NCI-H748 treated with DMSO at 0.1 percent for 48 hours (cell line): ENCODE results near the gene KLHL9.

Experiments
- DNase-seq: peaks from one replicate; lab custom pipeline; 2025; lab: John Stamatoyannopoulos, UW

Gene KLHL9

DNA sequence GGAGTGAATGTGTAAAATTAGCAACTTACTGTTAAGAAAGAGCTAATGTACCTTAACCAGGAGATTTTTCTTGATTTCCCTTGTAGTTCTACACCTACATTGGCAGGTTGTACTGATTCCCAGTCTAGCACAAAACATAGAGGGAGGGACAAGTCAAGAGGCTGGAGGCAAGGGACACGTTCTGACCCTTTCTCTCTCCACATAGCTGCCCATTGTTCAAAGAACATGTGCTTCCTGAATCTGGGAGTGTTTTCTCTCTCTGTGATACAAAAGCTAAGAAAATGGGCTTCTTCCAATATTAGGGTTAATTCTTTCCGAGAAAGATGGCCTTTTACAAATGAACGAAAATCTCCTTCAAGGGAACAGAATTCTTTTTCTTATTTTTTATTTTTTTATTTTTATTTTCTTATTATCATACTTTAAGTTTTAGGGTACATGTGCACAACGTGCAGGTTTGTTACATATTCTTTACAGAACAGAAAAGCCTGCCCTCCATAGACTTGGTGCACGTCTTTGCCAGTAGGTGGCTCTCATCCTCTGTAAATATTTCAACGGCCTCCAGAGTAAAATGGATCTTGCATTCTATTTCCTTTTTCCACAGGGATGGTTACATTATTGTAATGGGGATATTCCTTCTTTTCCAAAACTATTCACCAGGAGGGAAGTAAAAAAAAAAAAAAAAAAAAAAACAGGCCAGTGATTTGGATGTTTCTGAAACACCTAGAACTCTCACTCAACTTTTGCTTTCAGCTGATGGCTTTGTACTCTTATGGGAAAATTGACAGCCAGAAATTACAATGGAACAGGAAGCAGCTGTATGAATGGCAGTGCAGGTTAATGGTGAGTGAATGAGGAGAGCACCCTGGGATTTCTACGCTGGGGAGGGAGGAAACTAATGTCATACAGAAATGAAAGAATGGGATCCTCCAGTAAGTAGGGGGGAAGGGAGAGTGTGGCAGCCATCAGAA is 17.0 kb downstream of the KLHL9 start:
- peak; percentile 29 for DNase-seq

- DNase-seq, result no peak
Measured at GRCh38 chr9:21316860-21317259, 18.3 kb downstream of the KLHL9 start.

DNA sequence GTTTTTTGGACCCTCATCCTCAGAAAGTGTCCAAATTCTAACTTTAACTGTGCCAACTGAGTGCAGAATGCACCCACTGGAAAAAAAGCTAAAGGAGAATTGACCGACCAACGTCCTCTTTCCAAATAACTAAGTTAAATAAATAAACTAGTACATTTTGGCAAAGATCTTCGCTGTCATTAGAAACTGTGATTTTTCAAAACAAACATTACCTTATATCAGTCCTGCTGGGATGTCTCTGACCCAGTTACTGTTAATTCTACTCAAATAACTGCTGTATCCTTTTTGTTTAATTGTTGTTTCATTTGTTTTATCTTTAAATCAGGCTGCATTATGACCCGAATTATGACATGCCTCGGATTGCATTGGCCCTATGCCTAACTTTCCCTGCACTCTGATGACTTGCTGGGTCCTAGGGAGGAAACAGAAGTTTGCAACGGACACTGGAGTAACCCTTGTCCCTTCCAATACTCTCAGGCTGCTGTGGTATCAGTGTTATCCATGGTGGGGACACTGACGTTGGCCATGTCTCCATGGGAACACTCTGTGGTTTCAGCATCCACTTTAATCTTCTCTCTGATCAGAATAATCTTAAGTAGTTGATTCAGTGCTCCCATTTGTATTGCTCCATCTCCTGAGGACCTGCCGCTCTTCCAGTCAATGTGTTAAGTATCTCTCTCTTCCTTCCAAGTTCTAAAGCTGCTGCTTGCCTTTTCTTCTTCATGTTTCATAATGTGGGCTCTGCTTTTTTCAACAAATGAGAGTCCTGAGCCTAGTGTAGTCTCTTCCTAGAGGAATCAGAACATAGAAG is 19.0 kb downstream of the KLHL9 start:
- no peak for DNase-seq

GRCh38 chr9:21314152-21314551 is 21.1 kb downstream of the KLHL9 start:
- no peak for DNase-seq

- no peak for DNase-seq
Measured at GRCh38 chr9:21311889-21312288, 23.3 kb downstream of the KLHL9 start.

DNA sequence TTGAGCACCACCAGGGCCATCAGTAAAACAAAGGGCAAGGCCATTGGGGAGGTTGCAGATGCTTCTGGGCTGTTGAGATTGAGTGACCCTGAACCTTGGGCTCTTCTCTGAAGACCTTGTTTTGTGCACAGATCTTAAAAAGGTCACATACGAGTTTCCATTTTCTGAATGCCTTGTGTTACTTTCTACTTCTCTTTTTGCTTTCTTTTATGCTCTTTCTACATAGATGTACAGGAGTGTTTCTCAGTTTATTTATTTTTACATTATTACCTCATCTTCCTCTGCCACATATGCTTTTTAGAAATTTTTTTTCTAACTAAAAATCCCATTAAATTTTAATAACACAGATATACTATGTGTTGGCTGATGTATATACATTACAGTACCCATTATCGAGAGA is 30.0 kb downstream of the KLHL9 start, which contains the start of gene IFNA5:
Gene IFNA5 (minus strand): TSS at position 101 of the 400 bp plus-strand sequence. CDS start 57 bp downstream, at position 44.
- DNase-seq, result no peak

- no peak for DNase-seq
Measured at GRCh38 chr9:21295992-21296391, 39.2 kb downstream of the KLHL9 start.

DNA sequence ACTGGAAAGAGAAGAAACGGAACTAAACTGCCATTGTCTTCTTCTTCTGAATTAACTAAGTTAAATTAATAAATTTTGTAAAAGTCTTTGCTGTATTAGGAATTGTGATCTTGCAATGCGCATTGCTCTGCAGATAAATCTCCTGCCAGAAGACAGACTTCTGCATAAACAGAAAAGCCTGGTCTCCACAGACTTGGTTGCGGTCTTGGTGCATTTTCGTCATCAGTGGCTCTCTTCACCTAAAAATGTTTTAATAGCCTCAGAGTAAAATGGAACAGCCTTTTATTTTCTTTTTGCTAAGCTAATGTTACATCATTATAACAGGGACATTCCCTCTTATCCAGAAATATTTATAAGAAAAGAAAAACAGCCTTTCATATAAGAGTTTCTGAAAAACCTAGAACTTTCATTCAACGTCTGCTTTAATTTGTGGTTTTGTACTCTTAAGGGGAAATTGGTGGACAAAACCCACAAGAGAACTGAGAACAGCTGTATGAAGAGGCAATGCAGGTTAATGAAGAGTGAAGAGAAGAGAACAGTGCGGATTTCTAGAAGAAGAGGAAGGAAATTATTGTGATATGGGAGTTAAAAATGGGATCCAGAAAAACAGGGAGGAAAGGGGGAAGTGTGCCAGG is 40.2 kb downstream of the KLHL9 start:
- DNase-seq, result no peak

DNA sequence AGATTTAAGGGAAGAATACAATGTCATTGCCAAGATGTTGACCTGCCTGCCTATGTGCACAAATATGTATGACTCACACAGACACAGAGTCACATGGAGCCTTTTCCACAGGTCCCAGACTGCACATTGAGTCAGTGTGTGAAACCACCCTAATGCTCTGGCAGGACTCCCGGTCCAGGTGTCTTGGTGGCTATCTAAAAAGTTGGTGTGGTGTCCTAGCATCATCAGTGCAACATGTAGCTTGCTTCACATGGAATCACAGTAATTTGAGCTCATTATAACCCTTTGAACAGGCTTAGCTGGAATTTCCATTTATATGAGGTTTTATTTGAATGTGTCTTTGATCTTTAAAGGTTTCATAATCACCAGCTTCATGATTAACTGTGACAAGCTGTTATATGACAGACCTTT is 40.8 kb downstream of the KLHL9 start:
- no peak for DNase-seq

- DNase-seq, result no peak
Measured at GRCh38 chr9:21289848-21290247, 45.4 kb downstream of the KLHL9 start.

- DNase-seq, result no peak
Measured at GRCh38 chr9:21287280-21287679, 47.9 kb downstream of the KLHL9 start.

DNA sequence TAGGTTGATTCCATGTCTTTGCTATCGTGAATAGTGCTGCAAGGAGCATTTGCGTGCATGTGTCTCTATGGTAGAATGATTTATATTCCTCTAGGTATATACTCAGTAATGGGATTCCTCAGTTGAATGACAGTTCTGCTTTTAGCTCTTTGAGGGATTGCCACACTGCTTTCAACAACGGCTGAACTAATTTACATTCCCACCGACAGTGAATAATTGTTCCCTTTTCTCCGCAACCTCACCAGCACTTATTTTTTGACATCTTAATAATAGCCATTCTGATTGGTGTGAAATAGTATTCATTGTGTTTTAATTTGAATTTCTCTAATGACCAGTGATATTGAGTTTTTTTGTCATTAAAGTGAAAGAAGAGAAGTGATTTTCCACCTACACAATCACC is 48.5 kb downstream of the KLHL9 start:
- DNase-seq, result no peak

DNA sequence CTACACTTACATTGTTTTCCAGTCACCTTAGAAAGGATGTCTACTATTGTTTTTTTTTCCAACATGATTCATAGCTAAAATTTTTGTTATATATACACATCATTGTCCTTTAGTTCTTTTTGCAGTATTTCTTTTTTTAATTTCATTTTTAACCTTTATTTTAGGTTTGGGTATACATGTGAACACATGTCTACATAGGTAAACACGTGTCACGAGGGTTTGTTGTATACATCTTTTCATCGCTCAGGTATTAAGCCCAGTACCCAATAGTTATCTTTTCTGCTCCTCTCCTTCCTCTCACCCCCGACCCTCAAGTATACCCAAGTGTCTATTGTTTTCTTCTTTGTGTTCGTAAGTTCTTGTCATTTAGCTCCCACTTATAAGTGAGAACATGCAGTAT is 49.1 kb downstream of the KLHL9 start:
- DNase-seq, result no peak

DNA sequence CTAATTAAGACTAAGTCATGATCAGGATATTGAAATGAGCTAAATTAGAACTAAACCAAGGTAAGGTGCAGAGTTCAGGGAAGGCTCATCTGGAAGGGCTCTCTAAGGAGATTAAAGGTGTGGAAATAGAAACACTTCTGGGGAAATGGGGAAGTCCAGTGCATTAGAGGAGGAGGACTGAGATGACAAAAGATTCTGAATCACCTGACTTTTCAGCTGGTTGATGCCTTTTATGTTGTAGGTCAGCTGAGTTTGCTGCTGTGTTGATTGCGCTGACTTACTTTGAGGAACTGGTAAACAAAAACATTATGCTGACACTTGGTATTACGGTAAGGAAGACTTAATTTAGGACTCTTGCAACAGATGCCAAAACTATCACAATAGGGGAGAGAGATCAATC is 53.9 kb downstream of the KLHL9 start:
- no peak for DNase-seq
